ENCODE measurements around the gene ANTXR1. TPM values are rescaled to one million over a fixed set of nuclear protein-coding genes. Genes with fewer than 3 reads are reported as not detected.

ANTXR1 gene
- total RNA-seq, 1 experiment from 2014 or later, result 25.7 TPM

DNA sequence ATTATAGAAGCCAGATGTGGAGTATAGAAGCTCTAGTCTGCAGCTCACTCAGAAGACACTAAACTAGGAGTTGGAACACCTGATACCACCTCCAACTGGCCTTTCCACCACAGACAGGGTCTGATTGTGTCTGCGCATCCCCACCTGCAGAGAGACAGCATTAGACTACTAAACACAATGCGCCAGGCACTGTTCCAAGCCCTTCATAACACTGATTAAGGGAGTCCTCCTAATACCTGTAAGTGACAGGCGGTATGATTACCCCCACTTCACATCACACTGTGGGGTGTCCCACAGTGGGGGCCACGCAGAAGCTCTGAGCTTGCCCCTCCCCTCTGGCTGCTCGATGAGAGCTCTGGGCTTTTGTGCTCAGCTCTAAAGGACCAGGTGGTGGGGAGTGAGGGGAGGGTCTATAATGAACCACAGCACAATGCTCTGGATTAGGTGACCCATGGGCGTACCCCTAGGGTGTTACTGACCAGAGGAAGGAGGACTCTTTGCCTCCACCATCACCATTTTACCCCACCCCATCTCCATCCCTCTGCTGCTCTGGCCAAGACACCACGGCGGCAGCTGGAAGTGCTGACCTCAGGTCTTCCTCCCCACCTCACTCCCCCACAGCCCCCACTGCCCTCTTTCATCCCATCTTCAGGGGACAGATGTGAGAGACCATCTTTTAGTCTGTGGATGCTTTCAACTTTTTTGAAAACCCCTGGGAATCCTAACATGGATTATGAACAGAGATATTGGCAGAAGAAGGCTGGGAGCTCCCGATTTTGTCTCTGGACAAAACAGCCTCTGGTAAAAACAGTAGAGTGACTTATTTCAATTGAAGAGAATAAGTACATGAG lies 228.9 kb downstream of the ANTXR1 start:
- Histone ChIP-seq H3K4me3 (replicated peaks in 1 of 2; ENCODE audit: low read depth in 1 of 2, low read length in 2 of 2) (no peak overlapping the region), H3K4me1 (ENCODE audit: control insufficient read depth in 1 of 2, insufficient read depth in 2 of 2, low read length in 2 of 2) (no peaks in the 10 kb centered on the region), H3K27me3 (ENCODE audit: insufficient read depth, low read length) (no peaks in the 10 kb centered on the region), H3K79me2 (ENCODE audit: insufficient read depth, low read length) (no peaks in the 10 kb centered on the region), H2AFZ (ENCODE audit: low read depth, low read length, poor library complexity, severe bottlenecking) (no peak overlapping the region), H3K9me3 (ENCODE audit: control insufficient read depth in 1 of 2, insufficient read depth in 1 of 2, low read depth in 1 of 2, low read length in 2 of 2) (no peaks in the 10 kb centered on the region), H3K4me2 (ENCODE audit: low read length) (no peak overlapping the region), H3K9me2 (ENCODE audit: insufficient read depth) (no peaks in the 10 kb centered on the region), H3K27ac (ENCODE audit: low read depth, low read length) (no peak overlapping the region), H3K36me3 (ENCODE audit: control insufficient read depth in 1 of 2, insufficient read depth in 2 of 2, low read length in 2 of 2) (no peaks in the 10 kb centered on the region), H4K20me1 (ENCODE audit: insufficient read depth) (no peaks in the 10 kb centered on the region), H3K9ac (ENCODE audit: low read length) (no peak overlapping the region)
- intact Hi-C loops (cut with micrococcal nuclease), result no loop called here
- TF ChIP-seq ATF3 (IDR thresholded peaks at IDR 0.05), result no peak
- TF ChIP-seq POLR2A (IDR thresholded peaks at IDR 0.05; ENCODE audit: borderline replicate concordance, extremely low read depth, insufficient read depth, insufficient read length), result no peak
- no peak for TF ChIP-seq CEBPB (IDR thresholded peaks at IDR 0.05; ENCODE audit: low read depth)
- TF ChIP-seq EGR1 (IDR thresholded peaks at IDR 0.05; ENCODE audit: low read depth), result no peak
- no peak for TF ChIP-seq TCF7L2 (IDR thresholded peaks at IDR 0.05; ENCODE audit: borderline replicate concordance, extremely low read depth, insufficient read depth, insufficient read length)
- TF ChIP-seq EZH2 (IDR thresholded peaks at IDR 0.05), result no peak
- no peak for TF ChIP-seq POLR2AphosphoS5 (IDR thresholded peaks at IDR 0.05; ENCODE audit: low read depth, low read length)
- no peak for TF ChIP-seq ZBTB33 (IDR thresholded peaks at IDR 0.05; ENCODE audit: extremely low read depth, insufficient replicate concordance, low read length)
- TF ChIP-seq ZFX (IDR thresholded peaks at IDR 0.05), result no peak
- ChIA-PET POLR2A (no interaction called here), RAD21 (ENCODE audit: low non-redundant PET in 1 of 2, low total read pairs in 2 of 2, uncharacterized antibody in 2 of 2, unreplicated experiment in 2 of 2) (no interaction called here), CTCF (no interaction called here)
- ATAC-seq (no peak), DNase-seq (ENCODE audit: low read depth, low spot score) (no peak)
- BruUV-seq (replicated peaks), result no TSS peak

All from HCT116 (cell line).